Stimulated activated CD8-positive, alpha-beta memory T cell treated with anti-CD3 and anti-CD28 coated beads, Interleukin-2, amount 100 ng/mL, for 1 hour (primary cell): ENCODE data around the gene SLC12A6.

Source experiments
- DNase-seq, 2 donors: peaks; one replicate each; pipeline ENCODE4 v3.0.0-alpha.2; 2020; ENCODE audit warnings: low read depth in 2 of 2

Gene SLC12A6

DNA sequence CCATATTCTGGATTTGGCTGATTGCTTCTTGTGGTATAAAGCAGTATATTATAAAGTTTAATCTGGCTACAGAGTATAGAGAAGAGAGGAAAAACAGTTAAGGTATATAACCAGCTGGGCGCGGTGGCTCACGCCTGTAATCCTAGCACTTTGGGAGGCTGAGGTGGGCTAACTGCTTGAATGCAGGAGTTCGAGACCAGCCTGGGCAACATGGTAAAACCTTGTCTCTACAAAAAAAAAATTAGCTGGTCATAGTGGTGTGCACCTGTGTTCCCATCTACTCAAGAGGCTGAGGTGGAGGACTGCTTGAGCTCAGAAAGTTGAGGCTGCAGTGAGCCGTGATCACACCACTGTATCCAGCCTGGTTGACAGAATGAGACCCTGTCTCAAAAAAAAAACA is 7.3 kb downstream of the SLC12A6 start:
- DNase-seq, result no peak

DNA sequence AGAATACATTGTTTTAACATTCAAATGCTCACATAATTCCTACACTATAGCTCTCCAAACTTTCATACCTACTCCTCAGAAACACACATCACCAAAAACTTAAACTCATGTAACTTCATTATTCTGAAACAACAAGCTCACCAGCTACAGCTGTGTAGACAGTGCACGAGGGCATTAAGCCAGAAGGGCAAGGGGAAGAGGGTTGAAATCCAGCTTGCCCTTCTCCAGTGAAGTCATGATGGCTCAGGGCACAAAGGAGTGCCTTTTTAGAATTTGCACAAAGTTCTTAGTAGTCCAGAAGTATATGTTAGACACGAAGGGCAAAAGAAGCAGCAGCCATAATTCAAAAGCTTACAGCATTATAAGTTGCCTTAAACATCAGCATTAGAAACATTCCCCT is 8.6 kb downstream of the SLC12A6 start:
- no peak for DNase-seq

DNA sequence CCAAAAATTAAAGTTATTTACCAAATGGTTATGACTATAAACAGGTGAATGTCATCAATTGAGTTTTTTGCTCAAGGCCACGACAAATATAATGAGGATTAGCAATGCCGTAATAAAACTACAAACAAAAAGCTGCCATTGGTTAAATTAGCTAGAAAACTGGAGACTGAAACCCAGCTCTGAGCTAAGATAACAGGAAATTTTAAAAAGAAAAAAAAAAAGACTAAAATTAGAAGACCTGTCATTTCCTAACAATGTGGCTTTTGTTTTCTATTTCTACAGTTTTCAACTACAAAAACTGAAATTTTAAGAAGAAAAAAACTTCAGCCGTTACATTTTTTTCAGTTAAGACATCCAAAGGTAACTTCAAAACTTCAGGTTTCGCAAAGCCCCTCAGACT is 9.7 kb downstream of the SLC12A6 start:
- no peak for DNase-seq

DNA sequence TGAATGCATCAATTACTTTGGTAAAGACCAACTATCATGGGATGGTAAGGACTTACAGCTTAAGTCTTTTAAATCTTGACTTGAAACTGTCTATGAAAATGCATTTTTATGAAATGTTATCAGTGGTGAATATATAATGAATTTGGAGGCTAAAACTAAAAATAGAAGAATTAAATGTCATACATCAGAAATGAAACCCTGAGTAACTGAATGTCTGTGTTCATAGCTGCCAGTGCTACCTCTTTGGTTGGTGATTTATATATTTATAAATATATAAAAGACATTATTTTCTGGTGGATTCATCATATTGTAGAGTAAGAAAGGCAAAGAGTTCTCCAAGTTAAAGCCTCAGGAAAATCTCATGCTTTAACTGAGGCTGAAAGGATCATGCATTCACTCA is 12.2 kb downstream of the SLC12A6 start:
- DNase-seq, result no peak

DNA sequence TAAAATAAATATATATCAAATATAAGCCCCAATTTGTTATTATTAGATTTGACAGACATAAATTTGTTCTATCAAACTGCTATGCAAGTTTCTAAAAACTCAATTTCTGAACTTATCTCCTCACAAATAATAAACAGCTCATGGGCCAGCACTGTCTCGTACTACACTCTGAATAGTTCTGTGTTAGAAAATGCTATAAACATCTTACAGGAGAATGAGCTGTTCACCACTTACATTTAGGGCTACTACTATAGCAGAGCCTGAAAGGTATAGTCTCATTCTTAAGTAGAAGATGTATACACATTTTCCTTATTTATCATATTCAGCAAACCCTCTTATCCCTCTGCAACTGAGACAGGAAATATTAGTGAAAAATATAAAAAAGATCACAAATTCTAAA is 12.6 kb downstream of the SLC12A6 start:
- no peak for DNase-seq

DNA sequence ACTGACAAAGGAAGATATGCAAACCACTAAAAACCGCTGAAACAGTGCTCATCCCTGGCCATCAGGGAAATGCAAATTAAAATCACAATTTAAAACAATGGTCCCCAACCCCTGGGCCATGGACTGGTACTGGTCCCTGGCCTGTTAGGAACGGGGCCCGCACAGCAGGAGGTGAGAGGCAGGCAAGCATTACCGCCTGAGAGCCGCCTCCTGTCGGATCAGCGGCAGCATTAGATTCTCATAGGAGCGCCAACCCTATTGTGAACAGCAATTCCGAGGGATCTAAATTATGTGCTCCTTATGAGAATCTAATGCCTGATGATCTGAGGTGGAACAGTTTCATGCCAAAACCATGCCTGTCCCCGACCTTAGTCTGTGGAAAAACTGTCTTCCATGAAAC is 14.4 kb downstream of the SLC12A6 start:
- DNase-seq, result no peak

DNA sequence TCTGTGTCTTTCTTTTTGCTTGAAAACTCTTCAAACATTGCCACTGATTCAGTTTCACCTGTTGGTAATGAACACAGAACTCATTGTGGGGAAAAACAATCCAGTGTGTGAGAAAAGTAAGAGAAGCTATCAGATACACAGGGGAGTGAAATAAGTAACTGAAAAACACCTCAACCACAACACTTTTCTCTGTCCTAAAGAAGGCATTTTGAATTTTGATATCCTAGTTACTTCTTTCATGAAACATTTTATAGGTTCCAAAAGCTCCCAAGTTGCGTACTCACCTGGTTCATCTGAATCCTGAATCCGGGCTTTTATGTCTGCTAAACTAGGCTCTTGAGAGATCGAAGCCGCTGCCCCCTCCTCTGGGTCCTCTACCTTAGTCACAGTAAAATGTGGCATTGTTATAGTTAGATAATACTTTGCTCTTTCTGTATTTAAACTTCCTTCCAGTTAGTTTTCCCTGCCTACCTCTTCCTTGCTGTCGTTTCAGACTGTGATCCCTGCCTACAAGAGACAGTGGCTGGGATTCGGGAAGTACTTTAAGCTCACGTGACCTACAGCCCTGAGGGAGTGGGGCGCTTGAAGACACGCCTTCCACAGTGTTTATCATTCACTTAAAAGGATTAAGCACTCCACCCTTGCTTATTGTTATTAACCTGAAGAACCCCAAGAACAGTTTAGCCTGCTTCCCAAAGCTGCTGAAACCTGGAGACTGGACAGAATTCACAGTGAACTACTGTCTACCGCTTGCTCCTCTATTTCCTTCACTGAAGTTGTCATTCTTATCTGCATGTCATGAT is 19.1 kb downstream of the SLC12A6 start:
- DNase-seq, result no peak

DNA sequence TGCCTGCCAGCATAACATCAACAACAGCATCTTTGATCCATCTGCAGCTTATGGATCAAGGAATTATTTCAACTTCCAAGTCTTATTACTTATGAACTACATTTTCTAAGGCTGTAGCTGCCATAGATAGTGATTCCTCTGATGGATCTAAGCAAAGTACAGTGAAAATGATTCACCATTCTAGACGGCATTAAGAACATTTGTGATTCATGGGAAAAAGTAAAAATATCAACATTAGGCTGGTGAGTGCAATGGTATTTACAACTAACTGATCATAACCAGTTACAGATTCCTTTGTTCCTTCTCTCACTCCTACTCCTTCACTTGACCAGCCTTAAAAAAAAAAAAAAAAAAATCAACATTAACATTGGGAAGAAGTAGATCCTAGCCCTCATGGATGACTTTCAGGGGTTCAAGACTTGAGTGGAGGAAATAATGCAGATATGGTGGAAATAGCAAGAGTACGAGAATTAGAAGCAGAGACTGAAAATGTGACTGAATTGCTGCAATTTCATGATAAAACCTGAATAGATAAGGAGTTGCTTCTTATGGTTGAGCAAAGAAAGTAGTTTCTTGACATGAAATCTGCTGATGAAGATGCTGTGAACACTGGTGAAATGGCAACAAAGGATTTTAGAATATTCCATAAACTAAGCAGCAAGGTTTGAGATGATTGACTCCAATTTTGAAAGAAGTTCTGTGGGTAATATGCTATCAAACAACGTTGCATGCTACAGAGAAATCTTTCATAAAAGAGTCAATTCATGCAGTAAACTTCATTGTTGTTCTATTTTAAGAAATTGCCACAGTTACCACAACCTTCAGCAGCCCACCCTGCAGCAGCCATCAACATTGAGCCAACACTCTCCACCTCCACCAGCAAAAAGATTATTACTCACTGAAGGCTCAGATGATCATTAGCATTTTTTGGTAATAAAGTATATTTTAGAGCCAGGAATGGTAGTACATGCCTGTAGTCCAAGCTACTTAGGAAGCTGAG is 22.8 kb downstream of the SLC12A6 start:
- DNase-seq, result no peak

DNA sequence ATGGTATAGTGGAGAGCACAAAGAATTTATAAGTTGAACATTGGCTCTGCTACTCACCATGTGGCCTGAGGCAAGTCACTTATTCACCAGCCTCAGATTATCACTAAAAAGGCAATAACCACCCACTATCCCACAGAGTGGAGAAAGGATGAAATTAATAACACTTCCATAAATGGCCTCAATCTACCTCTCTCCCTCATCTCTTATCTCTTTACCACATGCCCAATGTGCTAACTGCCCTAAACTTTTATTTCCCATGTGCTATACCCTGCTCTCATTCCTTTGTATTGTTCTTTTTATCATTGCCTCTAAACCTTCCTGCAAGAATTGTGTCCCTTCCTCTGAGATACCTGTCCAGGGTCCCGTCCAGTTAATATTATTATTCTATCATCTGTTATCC is 26.0 kb downstream of the SLC12A6 start:
- DNase-seq, result no peak

DNA sequence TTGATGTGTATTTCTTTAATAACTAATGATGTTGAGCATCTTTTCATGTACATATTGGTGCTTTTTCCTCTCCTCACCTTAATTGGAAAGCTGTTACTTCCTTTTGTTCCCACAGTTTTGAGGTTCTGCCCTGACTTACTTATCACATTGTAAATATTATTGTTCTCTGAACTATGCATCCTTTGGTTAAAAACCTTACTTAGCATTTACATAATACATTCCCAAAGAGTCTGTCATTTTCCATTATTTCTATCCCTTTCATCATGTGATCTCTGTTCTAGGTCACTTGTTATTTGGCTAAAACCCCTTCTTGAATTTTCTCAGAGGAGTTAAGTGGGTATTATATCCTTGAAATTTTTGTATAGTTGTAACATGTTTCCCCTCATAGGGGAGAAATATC is 33.0 kb downstream of the SLC12A6 start:
- DNase-seq, result no peak

DNA sequence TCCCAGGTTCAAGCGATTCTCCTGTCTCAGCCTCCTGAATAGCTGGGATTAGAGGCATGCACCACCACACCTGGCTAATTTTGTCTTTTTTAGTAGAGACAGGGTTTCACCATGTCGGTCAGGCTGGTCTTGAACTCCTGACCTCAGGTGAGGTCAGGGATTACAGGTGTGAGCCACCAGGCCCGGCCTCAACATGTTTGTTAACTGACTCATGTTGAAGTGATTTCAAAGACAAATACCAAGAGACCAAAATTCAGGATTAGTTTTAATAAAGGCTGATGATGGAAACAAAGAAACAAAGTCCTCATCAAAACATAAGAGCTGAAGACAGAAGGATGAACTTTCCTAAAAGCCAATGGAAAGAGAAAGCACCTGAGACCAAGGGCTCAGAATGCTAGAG is 36.5 kb downstream of the SLC12A6 start:
- DNase-seq, result no peak

DNA sequence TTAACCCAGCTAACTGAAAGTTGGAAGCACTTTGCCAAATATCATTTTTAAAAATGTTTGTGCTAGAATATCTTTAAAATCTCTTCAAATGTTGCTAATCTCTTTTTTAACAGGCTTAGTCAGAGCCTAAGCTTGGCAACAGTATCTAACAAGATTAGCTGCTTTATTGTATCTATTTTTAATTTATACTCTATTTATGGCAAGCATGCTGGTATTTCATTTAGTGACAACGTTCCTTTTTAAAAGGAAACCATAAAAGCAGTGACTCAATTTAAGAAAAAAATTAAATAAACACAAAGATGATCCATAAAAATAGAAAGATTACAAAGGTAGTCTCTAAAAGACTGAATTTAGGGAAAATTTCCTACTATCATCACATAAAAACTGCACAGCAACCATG is 40.5 kb downstream of the SLC12A6 start:
- no peak for DNase-seq

DNA sequence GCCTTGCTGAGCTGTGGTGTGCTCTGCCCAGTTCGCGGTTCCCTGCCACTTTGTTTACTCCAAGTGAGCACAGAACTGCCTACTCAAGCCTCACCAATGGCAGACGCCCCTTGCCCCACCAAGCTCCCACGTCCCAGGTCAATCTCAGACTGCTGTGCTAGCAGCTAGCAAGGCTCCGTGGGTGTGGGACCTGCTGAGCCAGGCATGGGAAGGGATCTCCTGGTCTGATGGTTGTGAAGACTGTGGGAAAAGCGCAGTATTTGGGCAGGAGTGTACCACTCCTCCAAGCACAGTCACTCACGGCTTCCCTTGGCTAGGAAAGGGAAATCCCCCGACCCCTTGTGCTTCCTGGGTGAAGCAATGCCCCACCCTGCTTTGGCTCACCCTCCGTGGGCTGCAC is 45.0 kb downstream of the SLC12A6 start:
- DNase-seq, result no peak

DNA sequence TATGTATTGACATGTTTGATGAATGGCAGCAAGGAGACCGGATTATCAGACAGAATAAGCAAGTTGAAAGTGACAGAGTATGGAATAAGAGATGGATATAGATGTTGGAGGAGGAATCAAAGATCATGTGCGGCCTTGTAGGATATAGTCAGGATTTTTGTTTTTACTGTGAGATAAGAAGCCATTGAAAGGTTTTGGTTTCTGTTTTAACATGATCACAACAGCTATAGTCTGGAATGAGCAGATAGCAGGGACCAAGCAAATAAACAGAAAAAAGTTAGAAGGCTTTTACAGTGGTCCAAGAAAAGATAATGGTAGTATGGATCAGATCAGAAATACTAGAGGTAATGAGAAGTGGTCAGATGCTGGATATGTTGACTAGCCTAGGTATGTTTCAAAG is 52.6 kb downstream of the SLC12A6 start:
- DNase-seq, result no peak

DNA sequence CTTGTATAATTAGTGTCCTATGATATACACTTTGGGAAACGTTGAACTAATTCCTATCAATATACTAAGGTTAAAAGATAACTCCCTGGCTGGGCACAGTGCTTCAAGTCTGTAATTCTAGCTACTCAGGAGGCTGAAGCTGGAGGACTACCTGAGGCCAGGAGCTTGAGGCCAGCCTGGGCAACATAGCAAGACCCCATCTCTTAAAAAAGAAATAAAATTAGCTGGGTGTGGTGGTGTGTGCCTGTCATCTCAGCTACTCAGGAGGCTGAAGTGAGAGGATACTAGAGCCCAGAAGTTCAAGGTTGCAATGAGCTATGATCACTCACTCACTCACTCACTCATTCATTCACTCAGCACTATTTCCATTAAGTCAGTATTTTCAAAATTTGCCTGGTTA is 55.2 kb downstream of the SLC12A6 start:
- no peak for DNase-seq

DNA sequence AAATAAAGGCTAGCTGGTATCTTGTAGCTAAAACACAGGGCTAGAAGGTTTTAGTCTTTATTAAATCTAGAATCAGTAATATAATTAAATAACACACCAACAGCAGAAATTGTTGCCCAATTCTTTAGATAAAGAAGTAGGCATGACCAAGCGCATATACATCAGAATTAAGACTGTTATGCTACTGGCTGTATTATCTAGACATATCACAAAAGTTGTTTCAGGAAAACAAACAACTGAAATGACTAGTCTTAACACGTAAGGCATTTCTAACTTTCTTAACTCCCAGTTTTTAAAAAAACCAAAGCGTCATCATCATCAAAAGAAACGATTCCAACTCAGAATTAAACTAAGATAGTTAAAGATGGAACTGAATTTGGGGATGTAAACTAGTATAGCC is 57.4 kb downstream of the SLC12A6 start:
- DNase-seq, result no peak

DNA sequence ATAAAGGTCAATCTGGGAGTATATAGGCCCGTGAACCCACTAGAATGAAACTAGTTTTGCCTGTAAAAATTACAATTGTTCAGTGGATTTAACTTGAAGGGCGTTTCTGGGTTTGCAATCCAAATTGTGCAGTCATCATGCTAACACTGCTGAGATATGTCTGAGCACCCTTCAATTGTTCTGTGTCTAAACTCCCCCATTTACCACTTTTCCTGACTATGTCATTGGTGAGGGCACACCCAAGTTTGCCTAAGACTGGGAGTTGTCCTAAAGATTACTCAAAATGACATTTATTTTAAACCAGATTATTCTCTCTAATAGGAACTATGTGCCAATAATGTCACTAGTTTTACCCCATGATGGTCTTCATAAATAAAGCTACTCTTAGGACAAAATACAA is 58.2 kb downstream of the SLC12A6 start:
- DNase-seq, result no peak

DNA sequence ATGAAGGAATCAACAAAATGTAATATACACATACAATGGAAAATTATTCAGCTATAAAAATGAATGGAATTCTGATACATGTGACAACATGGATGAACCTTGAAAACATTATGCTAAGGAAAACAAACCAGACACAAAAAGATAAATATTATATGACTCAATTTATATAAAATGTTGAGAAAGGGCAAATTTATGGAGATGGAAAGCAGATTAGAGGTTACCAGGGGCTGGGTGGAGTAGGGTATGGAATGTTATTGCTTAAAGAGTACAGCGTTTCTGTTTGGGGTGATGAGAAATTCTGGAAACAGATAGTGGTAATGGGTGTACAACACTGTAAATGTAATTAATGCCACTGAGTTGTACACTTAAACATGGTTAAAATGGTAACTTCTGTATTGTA is 61.9 kb downstream of the SLC12A6 start:
- no peak for DNase-seq

DNA sequence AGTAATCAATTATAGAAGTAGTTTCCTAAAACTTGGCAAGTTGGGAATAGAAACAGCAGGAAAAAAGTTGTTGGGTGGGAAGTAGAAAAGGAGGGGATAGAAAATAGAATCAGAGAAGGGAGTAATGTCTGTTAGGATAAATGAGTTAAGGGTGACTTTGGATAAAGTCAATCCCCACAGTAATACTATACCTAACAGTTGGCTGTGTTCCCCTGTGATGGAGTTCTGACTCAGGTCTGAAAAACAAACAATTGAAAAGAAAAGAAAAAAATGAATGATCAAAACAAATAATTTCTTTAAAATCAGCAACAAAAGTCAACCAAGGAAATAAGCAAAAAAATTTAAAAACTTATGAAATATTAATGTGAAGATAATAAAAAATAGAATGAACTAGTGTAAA is 62.4 kb downstream of the SLC12A6 start:
- no peak for DNase-seq

DNA sequence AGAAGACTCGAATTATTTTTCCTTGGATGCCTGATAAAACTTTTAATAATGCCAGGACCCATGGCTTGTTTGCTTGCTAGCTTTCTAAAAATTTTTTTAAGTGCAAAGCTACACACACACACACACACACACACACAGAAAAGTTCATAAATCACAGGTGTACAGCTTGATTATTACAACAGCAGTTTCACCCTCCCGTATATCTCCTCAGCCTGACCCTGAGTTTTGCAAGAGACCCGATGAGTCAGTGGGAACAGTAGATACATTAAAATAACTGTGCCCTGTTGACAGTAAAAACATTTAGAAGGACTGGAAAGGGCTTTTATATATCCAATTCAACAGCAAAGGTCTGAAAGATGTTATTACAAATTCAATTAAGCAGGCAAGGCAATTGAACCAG is 66.1 kb downstream of the SLC12A6 start:
- DNase-seq, result no peak

DNA sequence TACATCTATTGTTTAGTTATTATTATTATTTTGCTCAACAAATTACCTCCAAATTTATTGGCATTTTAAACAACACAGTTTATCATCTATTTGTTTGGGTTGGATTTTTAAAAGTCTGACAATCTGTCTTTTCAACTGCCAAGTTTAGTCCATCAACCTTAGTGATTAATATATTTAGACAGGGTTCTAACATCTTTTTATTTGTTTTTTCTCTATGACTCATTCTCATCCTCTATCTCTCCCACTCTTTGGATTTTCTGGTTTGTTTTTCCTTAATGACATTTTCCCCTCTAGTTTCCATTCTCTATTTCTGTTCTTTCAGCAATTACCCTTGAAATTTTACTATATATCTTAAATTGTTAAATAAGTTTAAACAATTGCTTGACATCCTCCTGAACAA is 70.8 kb downstream of the SLC12A6 start:
- no peak for DNase-seq

DNA sequence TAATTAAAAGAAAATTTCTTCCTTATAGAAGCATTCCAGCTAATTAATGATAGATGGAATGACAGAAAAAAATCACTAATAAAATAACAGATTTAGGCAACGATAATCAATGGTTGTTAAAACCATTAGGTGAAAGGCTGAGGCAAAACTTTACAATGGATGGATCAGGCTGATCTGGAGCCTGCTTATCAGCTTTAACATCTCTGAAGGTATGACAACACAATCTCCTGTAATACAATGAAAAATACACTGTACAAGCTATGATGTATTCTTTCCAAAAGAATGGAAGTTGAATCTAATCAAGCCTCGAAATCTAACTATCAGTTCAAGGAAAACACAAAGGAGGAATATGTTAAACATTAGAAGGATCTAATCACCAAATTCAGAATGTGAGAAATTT is 73.5 kb downstream of the SLC12A6 start:
- no peak for DNase-seq

DNA sequence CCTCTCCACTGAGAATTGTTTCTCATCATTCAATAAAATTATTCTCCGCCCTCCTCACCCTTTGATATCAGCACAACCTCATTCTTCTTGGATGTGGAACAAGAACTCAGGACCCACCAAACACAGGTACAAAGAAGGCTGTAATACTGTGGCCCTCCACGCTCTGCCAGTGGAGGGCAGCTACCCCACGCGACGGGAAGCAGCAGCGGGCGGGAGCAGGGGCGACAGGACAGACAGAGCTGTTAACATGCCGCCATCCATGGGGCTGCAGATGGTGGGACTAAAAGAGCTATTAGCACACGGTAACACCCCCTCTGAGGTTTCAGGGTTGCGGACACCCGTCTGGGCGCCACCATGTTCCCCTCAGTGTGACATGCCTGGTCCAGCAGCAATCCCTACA is 75.2 kb downstream of the SLC12A6 start:
- DNase-seq, result no peak
